ENCODE results near the gene REG1B.

Gene REG1B

DNA sequence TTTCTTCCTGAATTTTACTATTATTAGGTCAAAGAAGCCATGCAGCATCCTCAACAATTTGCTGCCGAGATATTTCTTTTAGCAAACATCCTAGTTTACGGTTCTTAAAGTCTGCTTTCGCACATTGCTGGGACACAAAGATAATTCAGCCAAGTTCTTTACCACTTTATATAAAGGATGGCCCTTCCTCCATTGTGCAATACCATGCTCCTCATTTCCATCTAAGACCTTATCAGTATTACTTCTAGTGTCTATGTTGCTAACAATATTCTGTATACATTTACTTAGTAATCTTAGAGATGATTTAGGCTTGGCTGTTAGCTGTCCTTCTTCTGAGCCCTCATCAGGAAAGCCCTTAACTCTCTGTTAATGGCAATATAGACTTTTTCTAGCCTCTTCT, 24.5 kb upstream of the REG1B start:
- Histone ChIP-seq H3K27me3 (ENCODE audit: insufficient read depth, low read depth, severe bottlenecking) (peaks cover 14% of the 10 kb centered on the region), H3K27ac (no peak overlapping the region), H3K4me3 (ENCODE audit: low read depth, low read length) (no peak overlapping the region), H3K36me3 (no peaks in the 10 kb centered on the region), H3K9me3 (ENCODE audit: severe bottlenecking) (no peaks in the 10 kb centered on the region)
- no peak for DNase-seq
- TF ChIP-seq, protein P1, sequence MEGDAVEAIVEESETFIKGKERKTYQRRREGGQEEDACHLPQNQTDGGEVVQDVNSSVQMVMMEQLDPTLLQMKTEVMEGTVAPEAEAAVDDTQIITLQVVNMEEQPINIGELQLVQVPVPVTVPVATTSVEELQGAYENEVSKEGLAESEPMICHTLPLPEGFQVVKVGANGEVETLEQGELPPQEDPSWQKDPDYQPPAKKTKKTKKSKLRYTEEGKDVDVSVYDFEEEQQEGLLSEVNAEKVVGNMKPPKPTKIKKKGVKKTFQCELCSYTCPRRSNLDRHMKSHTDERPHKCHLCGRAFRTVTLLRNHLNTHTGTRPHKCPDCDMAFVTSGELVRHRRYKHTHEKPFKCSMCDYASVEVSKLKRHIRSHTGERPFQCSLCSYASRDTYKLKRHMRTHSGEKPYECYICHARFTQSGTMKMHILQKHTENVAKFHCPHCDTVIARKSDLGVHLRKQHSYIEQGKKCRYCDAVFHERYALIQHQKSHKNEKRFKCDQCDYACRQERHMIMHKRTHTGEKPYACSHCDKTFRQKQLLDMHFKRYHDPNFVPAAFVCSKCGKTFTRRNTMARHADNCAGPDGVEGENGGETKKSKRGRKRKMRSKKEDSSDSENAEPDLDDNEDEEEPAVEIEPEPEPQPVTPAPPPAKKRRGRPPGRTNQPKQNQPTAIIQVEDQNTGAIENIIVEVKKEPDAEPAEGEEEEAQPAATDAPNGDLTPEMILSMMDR (IDR thresholded peaks at IDR 0.05; ENCODE audit: low read depth, low read length): no peak

DNA sequence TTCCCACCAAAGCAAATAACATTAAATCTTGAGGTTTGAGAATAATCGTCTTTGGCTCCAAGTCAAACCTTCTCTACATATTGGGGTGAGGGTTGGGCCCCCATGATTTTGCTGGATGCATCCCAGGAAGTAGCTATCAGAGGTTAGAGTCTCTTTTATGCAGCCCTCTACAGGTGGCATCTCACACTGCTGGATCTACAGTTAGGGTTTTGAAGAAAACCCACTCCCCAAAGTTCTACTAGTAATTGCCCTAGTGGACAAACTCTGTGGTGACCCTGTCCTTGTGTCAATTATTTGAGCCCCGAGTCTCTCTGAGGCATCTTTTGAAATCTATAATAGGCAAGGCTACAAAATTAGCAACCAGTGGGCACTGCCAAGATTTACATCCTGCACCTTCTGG, 17.5 kb upstream of the REG1B start:
- TF ChIP-seq, protein P1 (IDR thresholded peaks at IDR 0.05; ENCODE audit: low read depth, low read length): 0 out of 2 replicates have a peak, but pooled peaks have one; percentile 3

DNA sequence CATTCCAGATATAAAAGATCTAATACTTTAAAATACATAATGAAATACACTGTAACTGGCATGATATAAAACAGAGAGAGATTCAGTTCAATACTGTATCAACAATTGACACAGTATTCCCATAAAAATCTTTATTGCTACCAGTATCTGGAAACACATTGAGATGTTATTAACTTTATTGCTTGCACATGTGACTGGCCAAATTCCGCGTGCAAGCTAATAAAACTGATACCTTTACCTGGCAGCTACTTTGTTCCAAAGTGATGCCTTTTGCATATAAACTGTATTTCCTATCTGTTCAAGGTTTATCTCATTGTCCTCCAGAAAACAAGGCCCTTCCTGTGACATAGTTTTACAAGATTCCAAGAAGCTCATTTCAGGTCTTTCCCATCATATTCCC, 15.4 kb upstream of the REG1B start:
- peaks cover 42% of the 10 kb centered on the region for H3K27me3 ChIP-seq (ENCODE audit: insufficient read depth, low read depth, severe bottlenecking)
- TF ChIP-seq, protein P1 (IDR thresholded peaks at IDR 0.05; ENCODE audit: low read depth, low read length): no peak

More for the DNA sequence above, 17.5 kb upstream of the REG1B start:
- Histone ChIP-seq H3K27me3 (ENCODE audit: insufficient read depth, low read depth, severe bottlenecking) (peaks cover 24% of the 10 kb centered on the region), H3K9me3 (ENCODE audit: severe bottlenecking) (peaks cover 10% of the 10 kb centered on the region), H3K27ac (no peak overlapping the region), H3K36me3 (no peaks in the 10 kb centered on the region), H3K4me3 (ENCODE audit: low read depth, low read length) (no peak overlapping the region)
- no peak for DNase-seq

DNA sequence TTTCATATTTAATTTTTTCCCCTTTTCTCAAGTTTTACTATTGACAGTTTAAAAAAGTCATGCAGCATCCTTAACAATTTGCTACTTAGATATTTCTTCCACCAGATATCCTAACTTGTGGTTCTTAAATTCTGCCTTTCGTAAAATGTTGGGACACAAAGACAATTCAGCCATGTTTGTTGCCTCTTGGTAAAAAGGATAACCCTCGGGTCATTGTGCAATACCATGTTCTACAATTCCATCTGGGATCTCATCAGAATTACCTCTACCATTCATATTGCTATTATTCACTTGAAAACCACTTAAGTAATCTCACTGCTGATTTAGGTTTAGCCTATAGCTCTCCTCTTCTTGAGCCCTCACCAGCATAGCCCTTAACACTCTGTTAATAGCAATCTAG, 13.2 kb upstream of the REG1B start:
- no peak overlapping the region for H3K4me3 ChIP-seq (ENCODE audit: low read depth, low read length)
- DNase-seq: no peak
- H3K36me3 ChIP-seq: no peaks in the 10 kb centered on the region
- H3K9me3 ChIP-seq (ENCODE audit: severe bottlenecking): peaks cover 10% of the 10 kb centered on the region
- H3K27me3 ChIP-seq (ENCODE audit: insufficient read depth, low read depth, severe bottlenecking): peaks cover 55% of the 10 kb centered on the region
- H3K27ac ChIP-seq: no peak overlapping the region
- TF ChIP-seq, protein P1 (IDR thresholded peaks at IDR 0.05; ENCODE audit: low read depth, low read length): no peak

More for the DNA sequence above, 15.4 kb upstream of the REG1B start:
- H3K27ac ChIP-seq: no peak overlapping the region
- H3K4me3 ChIP-seq (ENCODE audit: low read depth, low read length): no peak overlapping the region
- no peaks in the 10 kb centered on the region for H3K36me3 ChIP-seq
- H3K9me3 ChIP-seq (ENCODE audit: severe bottlenecking): peaks cover 10% of the 10 kb centered on the region
- no peak for DNase-seq

DNA sequence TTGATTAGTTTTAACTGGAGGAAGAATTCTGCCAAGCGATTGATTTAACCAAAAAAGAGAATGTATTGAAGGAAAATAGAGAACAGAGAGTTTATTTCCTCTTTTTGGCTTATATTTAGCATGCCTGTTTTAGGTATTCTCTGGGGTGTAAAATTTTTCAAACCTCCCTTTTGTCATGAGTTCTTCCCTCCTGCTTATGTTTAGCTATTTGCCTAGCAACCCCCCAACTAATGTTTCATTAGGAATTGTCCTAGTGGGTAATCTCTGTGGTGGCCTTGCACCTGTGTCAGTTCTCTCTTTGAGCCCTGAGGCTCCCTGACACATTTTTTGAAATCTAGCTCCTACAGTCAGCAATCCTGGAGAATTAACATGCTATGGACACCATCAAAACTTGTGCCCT, 12.5 kb upstream of the REG1B start:
- H3K9me3 ChIP-seq (ENCODE audit: severe bottlenecking): peaks cover 12% of the 10 kb centered on the region
- TF ChIP-seq, protein P1 (IDR thresholded peaks at IDR 0.05; ENCODE audit: low read depth, low read length): no peak
- no peak overlapping the region for H3K27ac ChIP-seq
- no peaks in the 10 kb centered on the region for H3K36me3 ChIP-seq
- no peak for DNase-seq
- no peak overlapping the region for H3K4me3 ChIP-seq (ENCODE audit: low read depth, low read length)
- H3K27me3 ChIP-seq (ENCODE audit: insufficient read depth, low read depth, severe bottlenecking): peaks cover 63% of the 10 kb centered on the region

DNA sequence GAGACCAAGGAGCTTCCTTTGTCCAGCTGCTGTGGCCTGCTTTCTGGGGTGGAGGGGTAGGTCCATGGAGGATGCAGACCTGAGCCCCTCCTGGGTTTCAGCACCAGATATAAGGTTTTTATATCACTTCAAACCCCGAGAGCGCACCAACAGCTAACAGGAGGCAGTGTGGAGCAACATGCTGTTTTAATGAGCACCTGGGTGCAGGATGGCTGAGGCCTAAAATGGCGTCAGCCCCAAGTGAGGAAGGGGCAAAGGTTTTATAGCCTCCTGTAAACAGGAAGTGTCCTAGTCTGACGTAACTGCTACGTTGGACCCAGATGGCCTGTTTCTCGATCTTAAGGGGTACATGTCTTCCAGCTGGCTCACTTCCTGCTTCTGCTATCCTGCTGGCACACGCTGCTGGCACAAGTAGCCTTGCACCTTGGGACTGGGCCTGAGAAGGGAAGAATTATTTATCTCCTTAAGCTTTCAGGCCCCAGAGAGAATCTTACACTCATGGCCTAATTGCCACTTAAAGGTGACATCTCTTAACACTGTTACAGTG, 11.4 kb upstream of the REG1B start:
- TF ChIP-seq, protein P1 (IDR thresholded peaks at IDR 0.05; ENCODE audit: low read depth, low read length): no peak
- peaks cover 66% of the 10 kb centered on the region for H3K27me3 ChIP-seq (ENCODE audit: insufficient read depth, low read depth, severe bottlenecking)
- H3K9me3 ChIP-seq (ENCODE audit: severe bottlenecking): peaks cover 13% of the 10 kb centered on the region
- no peak overlapping the region for H3K27ac ChIP-seq
- no peak for DNase-seq
- H3K4me3 ChIP-seq (ENCODE audit: low read depth, low read length): no peak overlapping the region
- H3K36me3 ChIP-seq: no peaks in the 10 kb centered on the region

Measured in WERI-Rb-1 (cell line).